ENCODE data around the gene RAD51B. TPM values are rescaled to one million over a fixed set of nuclear protein-coding genes. Genes with fewer than 3 reads are reported as not detected.

RAD51B gene
- total RNA-seq, 1 experiment from 2014 or later: 20.0 TPM

DNA sequence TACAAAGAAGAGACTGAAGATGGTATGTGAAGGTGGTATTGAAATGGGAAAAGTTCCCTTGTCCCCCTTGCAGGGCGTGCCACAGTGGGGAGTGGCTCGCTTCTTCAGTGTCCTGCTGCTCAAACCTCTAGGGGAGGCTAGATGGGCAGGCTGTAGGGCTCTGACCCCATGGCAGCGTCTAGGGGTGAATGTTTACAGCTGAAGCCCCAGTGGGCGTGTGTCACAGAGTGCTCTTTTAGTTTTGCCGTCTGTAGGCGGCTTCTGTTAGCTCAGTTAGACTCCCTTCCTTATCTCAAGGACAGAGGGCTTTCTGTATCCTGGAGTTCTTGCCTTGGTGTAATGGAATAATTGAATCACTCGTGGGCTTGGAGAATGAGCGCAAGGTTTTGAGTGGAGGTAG is 266.2 kb downstream of the RAD51B start:
- intact Hi-C loops (cut with micrococcal nuclease): loop anchor here (10.0 kb wide), 1 partner anchor 729 kb away; no protein-coding TSS in a partner anchor
- Histone ChIP-seq H3K4me2 (ENCODE audit: low read length) (no peak overlapping the region), H3K27me3 (ENCODE audit: insufficient read depth, low read length) (no peaks in the 10 kb centered on the region), H2AFZ (ENCODE audit: low read depth, low read length, poor library complexity, severe bottlenecking) (no peak overlapping the region), H3K9me3 (ENCODE audit: control insufficient read depth in 1 of 2, insufficient read depth in 1 of 2, low read depth in 1 of 2, low read length in 2 of 2) (no peaks in the 10 kb centered on the region), H3K79me2 (ENCODE audit: insufficient read depth, low read length) (no peaks in the 10 kb centered on the region), H3K27ac (ENCODE audit: low read depth, low read length) (peak overlapping the region; percentile 74), H3K9ac (ENCODE audit: low read length) (no peak overlapping the region), H4K20me1 (ENCODE audit: insufficient read depth) (no peaks in the 10 kb centered on the region), H3K9me2 (ENCODE audit: insufficient read depth) (no peaks in the 10 kb centered on the region), H3K4me1 (ENCODE audit: control insufficient read depth in 1 of 2, insufficient read depth in 2 of 2, low read length in 2 of 2) (peaks cover 28 to 82% of the 10 kb centered on the region in 2 experiments), H3K4me3 (replicated peaks in 1 of 2; ENCODE audit: low read depth in 1 of 2, low read length in 2 of 2) (no peak overlapping the region), H3K36me3 (ENCODE audit: control insufficient read depth in 1 of 2, insufficient read depth in 2 of 2, low read length in 2 of 2) (no peaks in the 10 kb centered on the region)
- DNase-seq (ENCODE audit: low read depth, low spot score): no peak
- TF ChIP-seq POLR2A (IDR thresholded peaks at IDR 0.05; ENCODE audit: borderline replicate concordance, extremely low read depth, insufficient read depth, insufficient read length) (no peak), TCF7L2 (IDR thresholded peaks at IDR 0.05; ENCODE audit: borderline replicate concordance, extremely low read depth, insufficient read depth, insufficient read length) (peak; percentile 52), ZFX (IDR thresholded peaks at IDR 0.05) (no peak)
- CTCF ChIA-PET: no interaction called here
- no peak for ATAC-seq
- POLR2A ChIA-PET: no interaction called here
- no TSS peak for BruUV-seq (replicated peaks)
- RAD21 ChIA-PET (ENCODE audit: low non-redundant PET in 1 of 2, low total read pairs in 2 of 2, uncharacterized antibody in 2 of 2, unreplicated experiment in 2 of 2): no interaction called here

GRCh38 chr14:68088451-68088854 is 268.9 kb downstream of the RAD51B start:
- Histone ChIP-seq H3K27me3 (ENCODE audit: insufficient read depth, low read length) (no peaks in the 10 kb centered on the region), H3K4me1 (ENCODE audit: control insufficient read depth in 1 of 2, insufficient read depth in 2 of 2, low read length in 2 of 2) (peaks cover 28 to 60% of the 10 kb centered on the region in 2 experiments), H3K9ac (ENCODE audit: low read length) (peak overlapping the region; percentile 44), H3K9me2 (ENCODE audit: insufficient read depth) (no peaks in the 10 kb centered on the region), H3K9me3 (ENCODE audit: control insufficient read depth in 1 of 2, insufficient read depth in 1 of 2, low read depth in 1 of 2, low read length in 2 of 2) (no peaks in the 10 kb centered on the region), H3K27ac (ENCODE audit: low read depth, low read length) (peak overlapping the region; percentile 100), H3K4me2 (ENCODE audit: low read length) (peak overlapping the region; percentile 59), H4K20me1 (ENCODE audit: insufficient read depth) (no peaks in the 10 kb centered on the region), H3K79me2 (ENCODE audit: insufficient read depth, low read length) (no peaks in the 10 kb centered on the region), H2AFZ (ENCODE audit: low read depth, low read length, poor library complexity, severe bottlenecking) (no peak overlapping the region), H3K36me3 (ENCODE audit: control insufficient read depth in 1 of 2, insufficient read depth in 2 of 2, low read length in 2 of 2) (no peaks in the 10 kb centered on the region), H3K4me3 (replicated peaks in 1 of 2; ENCODE audit: low read depth in 1 of 2, low read length in 2 of 2) (peak overlapping the region; percentile 14 to 25)
- intact Hi-C loops (cut with micrococcal nuclease): loop anchor here (10.0 kb wide), 1 partner anchor 726 kb away; no protein-coding TSS in a partner anchor
- peak; percentile 42 for ATAC-seq
- DNase-seq (ENCODE audit: low read depth, low spot score): peak; percentile 31
- no TSS peak for BruUV-seq (replicated peaks)
- TF ChIP-seq SRF (IDR thresholded peaks at IDR 0.05; ENCODE audit: low read depth) (no peak), CBX3 (IDR thresholded peaks at IDR 0.05; ENCODE audit: low read depth) (0 out of 2 replicates have a peak, but pooled peaks have one; percentile 30), CEBPB (IDR thresholded peaks at IDR 0.05; ENCODE audit: low read depth) (no peak), TCF7L2 (IDR thresholded peaks at IDR 0.05; ENCODE audit: borderline replicate concordance, extremely low read depth, insufficient read depth, insufficient read length) (peak; percentile 68)
- TF ChIP-seq, protein P1, sequence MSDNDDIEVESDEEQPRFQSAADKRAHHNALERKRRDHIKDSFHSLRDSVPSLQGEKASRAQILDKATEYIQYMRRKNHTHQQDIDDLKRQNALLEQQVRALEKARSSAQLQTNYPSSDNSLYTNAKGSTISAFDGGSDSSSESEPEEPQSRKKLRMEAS (IDR thresholded peaks at IDR 0.05): 0 out of 2 replicates have a peak, but pooled peaks have one; percentile 9
- ChIA-PET RAD21 (ENCODE audit: low non-redundant PET in 1 of 2, low total read pairs in 2 of 2, uncharacterized antibody in 2 of 2, unreplicated experiment in 2 of 2) (interaction anchor here (0.6 to 0.9 kb wide), 2 partner anchors 57 to 118 kb away, joined by 4 to 6 read pairs; no protein-coding TSS in a partner anchor), POLR2A (interaction anchor here (0.8 to 1.4 kb wide), 5 partner anchors 14 to 162 kb away, joined by 3 to 5 read pairs (median 3); no protein-coding TSS in a partner anchor), CTCF (interaction anchor here (1.5 kb wide), 1 partner anchor 728 kb away, joined by 4 read pairs; no protein-coding TSS in a partner anchor)

Measured in HCT116 (cell line).